CD4-positive, alpha-beta T cell (primary cell): ENCODE measurements around the gene MAML2. TPM values are rescaled to one million over a fixed set of nuclear protein-coding genes. Genes with fewer than 3 reads are reported as not detected.

Experiments used
- ATAC-seq: fragments of 200-7000 bp; cut with Tn5 transposase; one replicate; pipeline ENCODE4 v1.10.0; 2022; ENCODE audit warnings: mild to moderate bottlenecking; ENCODE audit not compliant: poor library complexity
- CTCF ChIA-PET: fragments of 350-600 bp; sonication (Branson Sonifier 250); formaldehyde crosslinking; loops from one replicate; lab custom pipeline; 2021; ENCODE audit warnings: antibody characterized with exemption, inconsistent platforms; lab: Charles Lee
- POLR2A ChIA-PET: fragments of 350-600 bp; sonication (Branson Sonifier 250); formaldehyde crosslinking; loops from one replicate; lab custom pipeline; 2021; ENCODE audit warnings: antibody characterized with exemption, inconsistent platforms; lab: Charles Lee
- DNase-seq, 14 experiments: peaks; one replicate each; pipeline ENCODE4 v3.0.0-alpha.2; 2013 to 2020; ENCODE audit warnings: mixed read lengths in 2 of 14
- H3K27ac ChIP-seq, 2 donors: one replicate each; pipeline versions ENCODE4 v1.5.1 to v1.7.0; 2013; ENCODE audit warnings: low read length in 2 of 2, low read depth in 1 of 2, mild to moderate bottlenecking in 1 of 2
- H3K27me3 ChIP-seq, 2 experiments: 1 replicate in 1 of 2; 2 replicates in 1 of 2; pipeline versions ENCODE4 v1.6.1 to v1.7.0; 2013; ENCODE audit warnings: low read length in 2 of 2, control low read depth in 1 of 2, mild to moderate bottlenecking in 1 of 2, moderate library complexity in 1 of 2; ENCODE audit not compliant: insufficient read depth in 2 of 2, control insufficient read depth in 1 of 2
- H3K36me3 ChIP-seq: one replicate; pipeline ENCODE4 v1.6.1; 2013; ENCODE audit warnings: low read length, control low read depth; ENCODE audit not compliant: insufficient read depth
- H3K4me1 ChIP-seq: one replicate; pipeline ENCODE4 v1.6.1; 2013; ENCODE audit warnings: low read length, control low read depth; ENCODE audit not compliant: insufficient read depth
- H3K4me3 ChIP-seq: one replicate; pipeline ENCODE4 v1.5.1; 2013; ENCODE audit warnings: mild to moderate bottlenecking, low read length, moderate library complexity
- H3K9me3 ChIP-seq, 2 experiments: 1 replicate in 1 of 2; 2 replicates in 1 of 2; pipeline versions ENCODE4 v1.6.1 to v1.7.0; 2013; ENCODE audit warnings: low read length in 2 of 2, mild to moderate bottlenecking in 2 of 2, control low read depth in 1 of 2, moderate library complexity in 1 of 2; ENCODE audit not compliant: control insufficient read depth in 1 of 2, insufficient read depth in 1 of 2
- H3K27ac Mint-ChIP-seq: one replicate; pipeline ENCODE4 v1.8.0; 2020; ENCODE audit warnings: mixed read lengths
- H3K27me3 Mint-ChIP-seq: one replicate; pipeline ENCODE4 v1.8.0; 2021; ENCODE audit warnings: mixed read lengths
- H3K36me3 Mint-ChIP-seq: one replicate; pipeline ENCODE4 v1.8.0; 2021; ENCODE audit warnings: low read depth, mixed read lengths
- H3K4me1 Mint-ChIP-seq: one replicate; pipeline ENCODE4 v1.8.0; 2021; ENCODE audit warnings: low read depth, mixed read lengths
- H3K4me3 Mint-ChIP-seq: one replicate; pipeline ENCODE4 v1.8.0; 2020; ENCODE audit warnings: mild to moderate bottlenecking, mixed read lengths
- H3K9me3 Mint-ChIP-seq: one replicate; pipeline ENCODE4 v1.8.0; 2020; ENCODE audit warnings: mixed read lengths
- intact Hi-C, 2 experiments: fragments of 100-400 bp; cut with DNase I in 1 of 2; cut with micrococcal nuclease in 1 of 2; formaldehyde crosslinking; loops; one replicate each; pipeline versions ENCODE4 v1.15.1 to v1.9.0; 2023 to 2025; cut with DNase I, micrococcal nuclease
- total RNA-seq, 174 experiments: library from RNA in 2 of 174; stranded (reverse) in 2 of 174; gene quantifications; one replicate each; pipeline ENCODE4 v1.2.3 and lab custom pipeline; 2021 to 2026
- TF ChIP-seq, protein P1 (sequence below): fragments of 200-600 bp; IDR thresholded peaks from one replicate; pipeline ENCODE4 v1.8.0; 2022; ENCODE audit warnings: antibody characterized with exemption, mild to moderate bottlenecking

MAML2 gene
- total RNA-seq, 2 experiments from 2014 or later: 58.8 to 59.8 TPM

DNA sequence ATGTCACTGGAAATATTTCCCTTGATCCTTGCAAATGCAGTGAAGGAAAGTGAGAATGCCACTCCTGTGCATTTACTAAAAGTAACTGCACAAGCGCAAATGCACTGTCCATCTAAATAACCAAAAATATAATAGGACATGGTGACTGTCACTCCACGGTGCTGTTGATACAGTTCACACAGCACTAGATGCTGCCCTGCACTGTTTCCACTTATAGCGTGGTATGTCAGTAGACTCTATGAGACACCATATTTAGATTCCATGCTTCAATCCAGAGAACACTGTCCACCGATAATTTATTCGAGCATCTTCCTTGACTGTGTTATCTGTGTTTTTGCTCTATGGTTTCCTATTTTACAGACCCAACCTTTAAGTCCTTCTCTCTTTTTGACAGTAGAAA lies 125.8 kb downstream of the MAML2 start:
- H3K4me3 ChIP-seq: no peak overlapping the region
- no peaks in the 10 kb centered on the region for H3K36me3 ChIP-seq
- ATAC-seq (no peak), DNase-seq (no peak)
- no peaks in the 10 kb centered on the region for H3K27me3 ChIP-seq
- H3K9me3 ChIP-seq: no peaks in the 10 kb centered on the region
- Mint-ChIP-seq H3K27me3 (no peaks in the 10 kb centered on the region), H3K36me3 (no peaks in the 10 kb centered on the region), H3K4me3 (peak overlapping the region; percentile 52), H3K9me3 (no peaks in the 10 kb centered on the region), H3K4me1 (peaks cover 92% of the 10 kb centered on the region), H3K27ac (peak overlapping the region; percentile 92)
- intact Hi-C loops: loop anchor here in 1 of 2 experiments (5.0 kb wide), 1 partner anchor 40 kb away; no protein-coding TSS in a partner anchor
- CTCF ChIA-PET: interaction anchor here (1.1 kb wide), 1 partner anchor 30 kb away, joined by 3 read pairs; no protein-coding TSS in a partner anchor
- H3K4me1 ChIP-seq: peaks cover 74% of the 10 kb centered on the region
- TF ChIP-seq, protein P1, sequence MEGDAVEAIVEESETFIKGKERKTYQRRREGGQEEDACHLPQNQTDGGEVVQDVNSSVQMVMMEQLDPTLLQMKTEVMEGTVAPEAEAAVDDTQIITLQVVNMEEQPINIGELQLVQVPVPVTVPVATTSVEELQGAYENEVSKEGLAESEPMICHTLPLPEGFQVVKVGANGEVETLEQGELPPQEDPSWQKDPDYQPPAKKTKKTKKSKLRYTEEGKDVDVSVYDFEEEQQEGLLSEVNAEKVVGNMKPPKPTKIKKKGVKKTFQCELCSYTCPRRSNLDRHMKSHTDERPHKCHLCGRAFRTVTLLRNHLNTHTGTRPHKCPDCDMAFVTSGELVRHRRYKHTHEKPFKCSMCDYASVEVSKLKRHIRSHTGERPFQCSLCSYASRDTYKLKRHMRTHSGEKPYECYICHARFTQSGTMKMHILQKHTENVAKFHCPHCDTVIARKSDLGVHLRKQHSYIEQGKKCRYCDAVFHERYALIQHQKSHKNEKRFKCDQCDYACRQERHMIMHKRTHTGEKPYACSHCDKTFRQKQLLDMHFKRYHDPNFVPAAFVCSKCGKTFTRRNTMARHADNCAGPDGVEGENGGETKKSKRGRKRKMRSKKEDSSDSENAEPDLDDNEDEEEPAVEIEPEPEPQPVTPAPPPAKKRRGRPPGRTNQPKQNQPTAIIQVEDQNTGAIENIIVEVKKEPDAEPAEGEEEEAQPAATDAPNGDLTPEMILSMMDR: no peak
- POLR2A ChIA-PET: interaction anchor here (1.0 to 5.3 kb wide), 6 partner anchors 9 to 124 kb away, joined by 3 to 51 read pairs (median 4); partner anchors contain the start of gene MAML2
- peak overlapping the region; percentile 75 for H3K27ac ChIP-seq

DNA sequence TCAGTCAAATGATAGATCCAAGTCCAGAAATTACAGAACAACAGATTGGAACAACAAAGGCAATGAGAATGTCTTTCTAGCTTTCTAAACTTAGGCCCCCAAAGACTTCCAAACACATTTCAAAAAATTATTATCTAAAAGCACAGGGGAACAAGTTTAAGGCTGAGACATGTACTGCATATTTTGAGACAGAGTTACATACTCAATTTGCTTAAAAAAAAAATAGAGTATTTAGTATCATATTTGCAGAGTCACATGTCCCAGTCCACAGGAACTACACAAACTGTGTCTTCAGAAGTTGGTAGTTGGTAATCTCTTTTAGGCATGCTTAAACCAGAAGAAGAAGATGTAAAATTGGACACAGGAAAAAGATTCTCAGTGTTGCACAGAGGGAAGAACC lies 127.2 kb downstream of the MAML2 start:
- ATAC-seq: peak; percentile 66
- H3K27ac Mint-ChIP-seq: peak overlapping the region; percentile 92

GRCh38 chr11:96215110-96215782 lies 127.7 kb downstream of the MAML2 start:
- CTCF ChIA-PET: interaction anchor here (1.2 to 2.4 kb wide), 3 partner anchors 10 to 160 kb away, joined by 3 to 8 read pairs (median 8); partner anchors contain the start of gene MAML2

More for the DNA sequence above, 127.2 kb downstream of the MAML2 start:
- ChIA-PET CTCF (no interaction called here), POLR2A (interaction anchor here (0.7 to 5.3 kb wide), 16 partner anchors 9 to 427 kb away, joined by 3 to 51 read pairs (median 6); partner anchors contain the start of genes FAM76B and MAML2)
- Histone ChIP-seq H3K9me3 (no peaks in the 10 kb centered on the region), H3K4me1 (peaks cover 70% of the 10 kb centered on the region), H3K27me3 (no peaks in the 10 kb centered on the region), H3K27ac (peak overlapping the region; percentile 75), H3K36me3 (no peaks in the 10 kb centered on the region), H3K4me3 (peak overlapping the region; percentile 11)
- peak overlapping the region; percentile 65 for H3K4me3 Mint-ChIP-seq
- peaks cover 5% of the 10 kb centered on the region for H3K36me3 Mint-ChIP-seq
- peaks cover 89% of the 10 kb centered on the region for H3K4me1 Mint-ChIP-seq
- H3K27me3 Mint-ChIP-seq: no peaks in the 10 kb centered on the region
- DNase-seq: peak in 3 of 14 experiments; percentile 37 to 38 (median 37)
- TF ChIP-seq, protein P1: no peak
- H3K9me3 Mint-ChIP-seq: no peaks in the 10 kb centered on the region
- intact Hi-C loops: loop anchor here (1.0 to 5.0 kb wide), 2 partner anchors 9 to 41 kb away; no protein-coding TSS in a partner anchor

More at GRCh38 chr11:96215110-96215782, 127.7 kb downstream of the MAML2 start:
- Mint-ChIP-seq H3K4me1 (peaks cover 87% of the 10 kb centered on the region), H3K36me3 (peaks cover 5% of the 10 kb centered on the region), H3K4me3 (peak overlapping the region; percentile 65), H3K27me3 (no peaks in the 10 kb centered on the region), H3K9me3 (no peaks in the 10 kb centered on the region), H3K27ac (peak overlapping the region; percentile 92)
- POLR2A ChIA-PET: interaction anchor here (0.6 to 5.3 kb wide), 19 partner anchors 10 to 426 kb away, joined by 3 to 51 read pairs (median 5); partner anchors contain the start of genes FAM76B and MAML2
- peaks cover 70% of the 10 kb centered on the region for H3K4me1 ChIP-seq
- ATAC-seq (peak; percentile 68), DNase-seq (peak in 12 of 14 experiments; percentile 11 to 71 (median 31))
- TF ChIP-seq, protein P1: no peak
- peak overlapping the region; percentile 11 for H3K4me3 ChIP-seq
- no peaks in the 10 kb centered on the region for H3K36me3 ChIP-seq
- no peaks in the 10 kb centered on the region for H3K27me3 ChIP-seq
- H3K27ac ChIP-seq: peak overlapping the region; percentile 75
- no peaks in the 10 kb centered on the region for H3K9me3 ChIP-seq
- intact Hi-C loops: loop anchor here in 1 of 2 experiments (5.0 kb wide), 1 partner anchor 42 kb away; no protein-coding TSS in a partner anchor
